Thyroid gland (tissue), 4 donors: Measurements from ENCODE around the gene PPP1R13B.

ENCODE experiments used
- CTCF ChIP-seq, 6 experiments: fragments of 200-600 bp in 3 of 6; fragments of 450-650 bp in 3 of 6; sonication (generic) in 3 of 6; IDR thresholded peaks; one replicate each; pipeline ENCODE4 v1.5.1; 2016 to 2019; ENCODE audit warnings: antibody characterized with exemption in 6 of 6, mild to moderate bottlenecking in 2 of 6, inconsistent platforms in 1 of 6, moderate library complexity in 1 of 6
- POLR2A ChIP-seq, 2 donors: fragments of 450-650 bp; IDR thresholded peaks; one replicate each; pipeline ENCODE4 v1.6.1; 2017; ENCODE audit warnings: antibody characterized with exemption in 2 of 2, mild to moderate bottlenecking in 2 of 2, moderate library complexity in 1 of 2

GRCh38 chr14:103714063-103714724, 133.2 kb downstream of the PPP1R13B start:
- no peak for TF ChIP-seq CTCF (IDR thresholded peaks at IDR 0.05)
- TF ChIP-seq POLR2A (IDR thresholded peaks at IDR 0.05): no peak
